ENCODE data around the gene SGK1.
"Not testable (repeated sequence)": the region's sequence is repeated elsewhere in the genome, so short reads cannot be mapped to it uniquely, and the experiment has no call there.

The SGK1 gene

DNA sequence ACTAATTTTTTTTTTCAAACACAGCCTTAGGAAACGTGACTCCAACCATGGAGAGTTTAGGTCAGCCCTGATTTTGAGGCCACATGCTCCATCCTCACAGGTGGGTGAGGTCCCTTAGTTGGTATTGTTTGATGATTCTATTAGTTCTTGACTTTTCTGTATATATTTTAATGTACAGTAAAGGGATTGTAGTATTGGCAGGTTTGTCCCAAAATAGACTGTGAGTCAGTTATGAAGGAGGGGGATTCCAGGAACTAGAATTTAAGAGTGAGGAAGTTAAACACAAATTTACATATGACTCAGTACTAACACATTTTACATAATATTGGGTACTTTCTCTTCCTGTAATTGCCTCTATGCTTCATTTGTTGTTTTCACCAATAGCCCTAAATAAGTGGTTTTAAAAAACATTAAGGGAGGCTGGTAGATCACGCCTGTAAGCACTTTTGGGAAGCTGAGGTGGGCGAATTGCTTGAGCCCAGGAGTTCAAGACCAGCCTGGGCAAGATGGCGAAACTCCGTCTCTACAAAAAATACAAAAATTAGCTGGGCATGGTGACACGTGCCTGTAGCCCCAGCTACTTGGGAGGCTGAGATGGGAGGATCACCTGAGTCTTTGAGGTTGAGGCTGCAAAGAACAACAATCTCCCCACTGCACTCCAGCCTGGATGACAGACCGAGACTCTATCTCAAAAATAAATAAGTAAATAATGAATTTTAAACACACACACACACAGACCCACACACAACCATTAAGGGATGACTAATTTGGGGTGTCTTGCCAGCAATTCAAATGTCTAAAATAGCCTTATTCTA lies 81.8 kb downstream of the SGK1 start:
- no peak overlapping the region for H3K4me3 ChIP-seq (replicated peaks in 1 of 2; ENCODE audit: low read depth in 2 of 2, low read length in 2 of 2)
- TF ChIP-seq, protein P1, sequence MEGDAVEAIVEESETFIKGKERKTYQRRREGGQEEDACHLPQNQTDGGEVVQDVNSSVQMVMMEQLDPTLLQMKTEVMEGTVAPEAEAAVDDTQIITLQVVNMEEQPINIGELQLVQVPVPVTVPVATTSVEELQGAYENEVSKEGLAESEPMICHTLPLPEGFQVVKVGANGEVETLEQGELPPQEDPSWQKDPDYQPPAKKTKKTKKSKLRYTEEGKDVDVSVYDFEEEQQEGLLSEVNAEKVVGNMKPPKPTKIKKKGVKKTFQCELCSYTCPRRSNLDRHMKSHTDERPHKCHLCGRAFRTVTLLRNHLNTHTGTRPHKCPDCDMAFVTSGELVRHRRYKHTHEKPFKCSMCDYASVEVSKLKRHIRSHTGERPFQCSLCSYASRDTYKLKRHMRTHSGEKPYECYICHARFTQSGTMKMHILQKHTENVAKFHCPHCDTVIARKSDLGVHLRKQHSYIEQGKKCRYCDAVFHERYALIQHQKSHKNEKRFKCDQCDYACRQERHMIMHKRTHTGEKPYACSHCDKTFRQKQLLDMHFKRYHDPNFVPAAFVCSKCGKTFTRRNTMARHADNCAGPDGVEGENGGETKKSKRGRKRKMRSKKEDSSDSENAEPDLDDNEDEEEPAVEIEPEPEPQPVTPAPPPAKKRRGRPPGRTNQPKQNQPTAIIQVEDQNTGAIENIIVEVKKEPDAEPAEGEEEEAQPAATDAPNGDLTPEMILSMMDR (IDR thresholded peaks at IDR 0.05; ENCODE audit: low read depth, low read length) = no peak
- DNase-seq (ENCODE audit: low read depth in 2 of 2) = peak; percentile 53 to 82

DNA sequence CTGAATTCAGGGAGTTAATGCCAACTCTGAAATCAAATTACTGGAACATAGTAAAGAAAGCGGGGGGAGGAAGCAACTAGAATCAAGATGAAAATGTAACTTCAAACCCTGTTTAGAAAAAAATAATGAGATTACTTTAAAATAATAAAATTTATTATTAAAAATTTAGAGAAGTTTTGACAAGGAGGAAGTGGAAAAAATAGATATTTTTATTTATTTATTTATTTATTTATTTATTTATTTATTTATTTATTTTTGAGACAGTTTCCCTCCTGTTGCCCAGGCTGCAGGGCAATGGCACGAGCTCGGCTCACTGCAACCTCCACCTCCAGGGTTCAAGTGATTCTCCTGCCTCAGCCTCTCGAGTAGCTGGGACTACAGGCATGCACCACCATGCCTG lies 82.6 kb downstream of the SGK1 start:
- H3K4me3 ChIP-seq (replicated peaks in 1 of 2; ENCODE audit: low read depth in 2 of 2, low read length in 2 of 2); DNase-seq (ENCODE audit: low read depth in 2 of 2): not testable (repeated sequence)

DNA sequence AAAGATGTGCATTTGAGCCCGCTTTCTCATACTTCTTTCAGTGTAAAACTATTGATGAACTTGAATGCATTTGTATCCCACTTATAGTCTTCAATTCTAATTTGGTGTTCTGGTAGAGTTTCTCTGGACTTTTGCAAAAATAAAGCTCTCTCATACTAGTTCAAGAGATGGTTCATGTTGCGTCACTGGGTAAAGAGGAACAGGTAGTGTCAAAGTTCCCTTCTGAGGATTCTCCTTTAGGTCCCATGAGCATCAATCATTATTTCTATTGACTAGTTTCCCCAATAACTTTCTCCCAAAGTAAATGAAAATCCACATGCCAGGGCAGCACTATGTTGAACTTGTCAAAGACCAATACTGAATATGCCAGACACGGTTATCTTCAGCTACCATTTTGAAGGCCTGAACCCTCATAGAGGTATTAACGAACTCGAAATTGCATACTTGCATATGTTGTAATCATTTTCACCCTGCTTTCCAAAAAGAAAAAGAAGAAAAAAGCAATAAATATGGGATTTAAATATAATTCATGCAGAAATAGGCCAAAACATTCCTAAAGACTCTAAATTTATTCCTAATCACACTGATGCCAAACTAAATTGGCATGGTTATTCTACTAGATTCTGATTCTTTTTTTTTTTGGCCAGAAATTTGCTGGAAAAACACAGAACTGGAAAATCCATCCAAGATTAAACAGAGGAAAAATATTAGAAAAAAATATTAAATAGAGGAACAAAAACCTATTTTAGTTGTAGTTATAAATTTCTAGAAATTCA lies 84.5 kb downstream of the SGK1 start:
- no peak for DNase-seq (ENCODE audit: low read depth in 2 of 2)
- no peak overlapping the region for H3K4me3 ChIP-seq (replicated peaks in 1 of 2; ENCODE audit: low read depth in 2 of 2, low read length in 2 of 2)
- TF ChIP-seq, protein P1 (IDR thresholded peaks at IDR 0.05; ENCODE audit: low read depth, low read length) = no peak

DNA sequence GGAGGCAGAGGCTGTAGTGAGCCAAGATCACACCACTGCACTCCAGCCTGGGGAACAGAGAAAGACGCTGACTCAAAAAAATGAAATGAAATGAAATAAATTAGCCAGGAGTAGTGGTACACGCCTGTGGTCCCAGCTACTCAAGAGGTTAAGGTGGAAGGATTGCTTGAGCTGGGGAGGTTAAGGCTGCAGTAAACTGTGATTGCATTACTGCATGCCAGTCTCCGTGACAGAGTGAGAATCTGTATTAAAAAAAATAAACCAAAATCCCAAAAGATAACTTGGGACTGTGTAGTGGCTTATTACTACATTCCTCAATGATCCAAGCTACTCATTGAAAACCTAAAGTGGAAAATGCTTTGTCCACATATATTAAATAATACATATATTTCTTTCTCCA lies 87.0 kb downstream of the SGK1 start:
- H3K4me3 ChIP-seq (replicated peaks in 1 of 2; ENCODE audit: low read depth in 2 of 2, low read length in 2 of 2) = no peak overlapping the region
- TF ChIP-seq, protein P1 (IDR thresholded peaks at IDR 0.05; ENCODE audit: low read depth, low read length) = no peak
- no peak for DNase-seq (ENCODE audit: low read depth in 2 of 2)

DNA sequence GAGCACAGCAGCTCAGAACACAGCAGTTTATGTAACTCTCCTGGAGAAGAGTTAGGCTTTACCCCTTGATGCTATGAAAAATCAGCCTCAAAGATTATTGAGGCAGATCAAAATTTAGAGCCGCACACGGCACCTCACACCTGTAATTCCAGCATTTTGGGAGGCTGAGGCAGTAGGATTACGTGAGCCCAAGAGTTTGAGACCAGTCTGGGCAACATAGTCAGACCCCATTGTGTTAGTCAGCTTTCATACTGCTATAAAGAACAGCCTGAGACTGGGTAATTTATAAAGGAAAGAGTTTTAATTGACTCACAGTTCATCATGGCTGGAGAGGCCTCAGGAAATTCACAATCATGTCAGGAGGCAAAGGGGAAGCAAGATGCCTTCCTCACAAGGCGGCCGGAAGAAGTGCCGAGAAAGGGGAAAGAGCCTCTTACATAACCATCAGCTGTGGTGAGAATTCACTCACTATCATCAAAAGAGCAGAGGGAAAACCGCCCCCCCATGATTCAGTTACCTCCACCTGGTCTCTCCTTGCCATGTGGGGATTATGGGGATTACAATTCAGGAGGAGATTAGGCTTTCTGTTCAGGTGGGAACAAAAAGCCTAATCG lies 87.7 kb downstream of the SGK1 start:
- no peak for DNase-seq (ENCODE audit: low read depth in 2 of 2)
- no peak overlapping the region for H3K4me3 ChIP-seq (replicated peaks in 1 of 2; ENCODE audit: low read depth in 2 of 2, low read length in 2 of 2)
- TF ChIP-seq, protein P1 (IDR thresholded peaks at IDR 0.05; ENCODE audit: low read depth, low read length) = no peak

DNA sequence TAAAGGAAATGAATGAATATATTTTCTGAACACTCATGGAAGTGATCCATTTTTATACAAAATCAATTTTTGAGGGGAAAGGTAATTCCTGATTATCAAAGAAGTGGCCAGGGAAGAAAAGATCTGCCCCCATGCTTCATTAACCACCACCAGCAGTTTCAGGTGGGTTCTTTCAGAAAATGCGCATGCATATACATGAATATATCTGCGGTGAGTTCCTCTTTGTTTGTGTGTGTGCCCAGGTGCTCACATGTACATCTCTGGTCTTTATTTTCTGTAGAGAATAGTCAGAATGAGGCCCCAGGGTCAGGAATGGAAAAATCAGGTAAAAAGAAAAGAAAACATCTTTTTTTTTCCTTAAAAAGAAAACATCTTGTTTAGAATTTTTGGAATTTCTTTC lies 88.4 kb downstream of the SGK1 start:
- TF ChIP-seq, protein P1 (IDR thresholded peaks at IDR 0.05; ENCODE audit: low read depth, low read length) = no peak
- H3K4me3 ChIP-seq (replicated peaks in 1 of 2; ENCODE audit: low read depth in 2 of 2, low read length in 2 of 2) = no peak overlapping the region
- no peak for DNase-seq (ENCODE audit: low read depth in 2 of 2)

Data from cardiac fibroblast (primary cell).